GM10248 (cell line): ENCODE measurements around the gene JMJD1C.
A peak's percentile ranks its signal among the peaks of the same experiment; 100 is the strongest.

ENCODE experiments used
- CTCF ChIA-PET: fragments of 300-600 bp; sonication (Branson Sonifier 250); formaldehyde crosslinking; extraction: SDS; loops from one replicate; lab custom pipeline; 2021; ENCODE audit warnings: antibody characterized with exemption; lab: Yijun Ruan, JAX
- POLR2A ChIA-PET: fragments of 350-650 bp; sonication (Branson Sonifier 250); formaldehyde crosslinking; extraction: SDS; loops from one replicate; lab custom pipeline; 2020; ENCODE audit warnings: antibody characterized with exemption; lab: Yijun Ruan, JAX
- DNase-seq: peaks from one replicate; pipeline ENCODE4 v3.0.0; 2012; ENCODE audit errors: extremely low spot score
- CTCF ChIP-seq: IDR thresholded peaks from 2 replicates; pipeline ENCODE4 v1.5.1; 2012; ENCODE audit warnings: mild to moderate bottlenecking, low read depth; ENCODE audit errors: extremely low read depth, missing control alignments, control extremely low read depth

Gene JMJD1C

DNA sequence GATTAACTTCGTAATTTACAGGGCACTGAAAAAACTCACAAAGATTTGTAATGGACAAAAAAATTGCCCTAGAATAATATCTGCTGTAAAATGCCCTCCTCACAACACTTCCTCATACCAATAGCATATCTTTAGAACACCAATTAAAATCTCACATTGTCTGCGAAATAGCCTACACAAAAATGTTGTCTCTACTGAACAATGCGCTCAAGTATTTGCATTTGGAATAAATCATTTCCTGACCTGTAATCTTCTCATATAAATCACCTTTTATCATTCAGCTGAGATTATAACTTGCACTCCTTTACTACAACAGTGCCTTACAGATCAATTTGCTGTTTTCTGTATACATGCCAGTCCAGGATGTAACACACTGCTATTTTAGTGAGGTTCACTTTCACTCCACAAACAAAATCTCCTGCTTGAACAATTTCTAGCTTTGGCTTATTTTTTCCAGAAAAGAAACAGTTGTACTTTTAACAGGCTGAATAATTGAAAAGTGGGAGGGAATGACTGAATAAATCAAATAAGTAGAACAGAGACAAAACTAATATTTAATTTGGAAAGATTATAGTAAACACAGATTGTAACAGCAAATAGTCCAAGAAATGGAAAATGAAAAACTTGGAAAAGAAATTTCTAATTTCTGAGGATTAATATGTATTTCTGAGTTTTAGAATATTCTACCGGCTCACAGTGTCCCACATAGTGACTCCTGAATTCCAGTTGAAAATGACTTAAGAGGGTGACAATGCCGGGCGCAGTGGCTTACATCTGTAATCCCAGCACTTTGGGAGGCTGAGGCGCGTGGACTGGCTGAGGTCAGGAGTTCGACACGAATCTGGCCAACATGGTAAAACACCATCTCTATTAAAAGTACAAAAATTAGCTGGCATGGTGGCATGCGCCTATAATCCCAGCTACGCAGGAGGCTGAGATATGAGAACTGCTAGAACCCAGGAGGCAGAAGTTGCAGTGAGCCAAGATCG, 30.6 kb downstream of the JMJD1C start:
- CTCF ChIA-PET = interaction anchor here (1.0 to 1.4 kb wide), 3 partner anchors 10 to 285 kb away, joined by 3 to 6 read pairs (median 5); no protein-coding TSS in a partner anchor
- POLR2A ChIA-PET = interaction anchor here (0.6 kb wide), 1 partner anchor 90 kb away, joined by 3 read pairs; no protein-coding TSS in a partner anchor
- no peak for DNase-seq
- TF ChIP-seq CTCF = no peak

DNA sequence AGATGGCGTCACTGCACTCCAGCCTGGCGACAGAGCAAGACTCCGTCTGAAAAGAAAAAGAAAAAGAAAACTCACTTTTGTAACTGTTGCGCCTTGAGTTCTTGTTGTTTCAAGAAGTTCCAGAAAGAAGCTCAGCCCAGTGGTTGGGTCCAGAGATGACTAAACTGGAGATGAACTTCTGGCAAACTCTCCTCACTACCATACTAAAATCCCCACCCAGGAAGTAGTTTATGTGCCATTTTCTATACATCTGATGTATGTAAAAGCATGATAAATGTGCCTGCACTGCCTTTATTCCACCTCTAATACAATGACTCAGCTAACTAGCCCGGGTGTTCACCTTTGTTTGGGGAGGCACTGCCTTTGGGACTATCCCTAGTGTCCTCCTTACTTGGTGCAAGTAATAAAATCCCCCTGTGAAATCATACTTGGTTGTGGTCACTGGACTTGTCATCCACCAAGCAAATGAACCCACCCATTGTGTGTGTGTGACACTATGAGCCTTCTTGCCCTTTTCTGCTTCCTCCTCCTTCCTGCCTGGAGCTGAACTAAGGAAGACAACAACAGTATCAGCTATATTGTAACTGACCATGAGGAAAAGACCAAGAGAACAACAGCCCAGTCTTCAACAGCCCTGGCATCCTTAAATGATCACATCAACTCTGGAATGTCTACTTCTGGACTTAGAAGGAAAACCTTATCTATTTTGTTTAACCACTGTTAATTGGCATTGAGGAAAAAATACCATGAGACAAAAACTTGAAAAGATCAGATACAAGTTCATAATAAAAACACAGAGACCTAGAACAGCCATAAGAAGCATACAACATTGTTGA, 33.6 kb downstream of the JMJD1C start:
- POLR2A ChIA-PET = interaction anchor here (0.6 kb wide), 1 partner anchor 193 kb away, joined by 4 read pairs; no protein-coding TSS in a partner anchor
- CTCF ChIA-PET = interaction anchor here (0.9 to 1.5 kb wide), 4 partner anchors 11 to 188 kb away, joined by 3 to 5 read pairs (median 4); partner anchors contain the start of gene JMJD1C
- TF ChIP-seq CTCF = no peak
- peak; percentile 22 for DNase-seq

DNA sequence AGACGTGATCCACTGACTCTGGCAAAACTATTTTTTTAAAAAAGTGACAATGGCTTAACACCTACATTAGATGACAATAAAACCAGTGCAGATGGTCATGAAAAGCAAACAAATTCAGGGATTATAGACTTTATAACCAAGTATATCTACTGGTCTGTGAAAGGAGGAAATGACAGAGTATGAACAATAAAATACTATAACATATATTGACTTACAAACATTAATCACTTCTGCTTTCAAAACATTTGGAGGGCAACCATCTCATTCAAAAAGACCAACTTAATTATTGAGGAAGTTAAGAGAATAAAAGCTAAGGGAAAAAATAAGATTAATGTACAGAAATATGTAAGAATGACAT, 34.8 kb downstream of the JMJD1C start:
- CTCF ChIA-PET = interaction anchor here (0.7 to 1.5 kb wide), 3 partner anchors 13 to 213 kb away, joined by 3 to 5 read pairs (median 3); no protein-coding TSS in a partner anchor
- TF ChIP-seq CTCF = no peak
- POLR2A ChIA-PET = no interaction called here
- DNase-seq = no peak

GRCh38 chr10:63430091-63430998, 35.4 kb downstream of the JMJD1C start:
- TF ChIP-seq CTCF = no peak
- POLR2A ChIA-PET = no interaction called here
- CTCF ChIA-PET = interaction anchor here (1.0 to 1.5 kb wide), 4 partner anchors 13 to 290 kb away, joined by 3 to 5 read pairs (median 3); no protein-coding TSS in a partner anchor
- DNase-seq = no peak

DNA sequence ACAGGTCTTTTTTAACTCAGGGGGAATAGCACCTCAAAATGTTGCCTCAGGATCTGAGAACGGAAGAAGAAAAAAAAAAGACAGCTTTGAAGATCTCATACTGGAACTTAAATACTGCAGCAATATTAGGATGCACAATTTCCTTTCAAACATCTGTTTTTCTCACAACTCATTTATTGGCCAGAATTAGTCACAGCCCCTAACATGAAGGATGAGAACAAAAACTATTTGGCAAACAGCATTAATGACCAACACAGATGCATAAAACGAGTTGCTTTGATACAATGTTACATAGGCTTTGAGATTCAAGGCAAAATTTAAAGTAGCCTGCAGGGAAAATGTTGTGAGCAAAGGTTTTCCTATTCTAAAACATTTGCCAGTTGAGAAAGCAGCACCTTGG, 36.5 kb downstream of the JMJD1C start:
- ChIA-PET CTCF (no interaction called here), POLR2A (no interaction called here)
- no peak for TF ChIP-seq CTCF
- no peak for DNase-seq
